ENCODE results near the gene RAD51B. TPM values are rescaled to one million over a fixed set of nuclear protein-coding genes. Genes with fewer than 3 reads are reported as not detected.
A peak's percentile ranks its signal among the peaks of the same experiment; 100 is the strongest.

The RAD51B gene
- total and polyA plus RNA-seq, 4 donors, result 2.5 to 95.0 (median 9.6) TPM

DNA sequence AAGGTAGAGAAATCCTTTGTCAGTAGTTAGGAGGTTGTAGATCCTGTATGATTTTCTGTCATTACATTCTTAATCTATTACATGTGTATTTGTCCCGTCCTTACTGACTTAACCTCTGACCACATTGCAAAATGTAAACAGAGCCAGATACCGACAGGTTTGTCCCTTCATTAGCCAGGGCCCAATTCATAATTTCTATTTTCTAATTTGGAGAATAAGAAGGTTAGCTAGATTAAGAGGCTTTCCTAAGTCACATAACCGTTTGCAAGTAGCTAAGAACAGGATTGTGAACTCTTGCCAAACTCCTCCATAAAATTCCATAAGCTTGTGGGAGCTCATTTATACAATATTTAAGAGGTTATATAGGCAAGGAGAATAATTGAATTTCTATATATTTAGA lies 352.6 kb downstream of the RAD51B start:
- Histone ChIP-seq H3K4me3 (no peak overlapping the region), H3K4me1 (ENCODE audit: control insufficient read depth in 5 of 5, insufficient read depth in 5 of 5, low read length in 5 of 5) (peaks cover 0 to 39% (median 4%) of the 10 kb centered on the region in 5 donors), H3K27me3 (ENCODE audit: control insufficient read depth in 3 of 3, insufficient read depth in 3 of 3, low read length in 2 of 3) (no peaks in the 10 kb centered on the region), H3K27ac (ENCODE audit: low read depth in 1 of 2, low read length in 1 of 2) (no peak overlapping the region), H3K9ac (ENCODE audit: insufficient read depth in 1 of 2, low read length in 2 of 2) (no peak overlapping the region), H3K36me3 (ENCODE audit: control insufficient read depth in 4 of 4, insufficient read depth in 4 of 4, low read length in 4 of 4) (no peaks in the 10 kb centered on the region), H3K9me3 (ENCODE audit: control insufficient read depth in 4 of 4, insufficient read depth in 3 of 4, low read length in 3 of 4) (no peaks in the 10 kb centered on the region)
- WGBS, 2 donors, result 70 to 83% methylated on average over 3 of the region's 3 CpGs
- DNase-seq, result peak in 2 of 3 donors; percentile 63 to 74
- TF ChIP-seq CTCF (IDR thresholded peaks at IDR 0.05; ENCODE audit: control extremely low read depth, extremely low read depth), result no peak
- ATAC-seq (ENCODE audit: insufficient read depth, low FRiP score), result no peak

DNA sequence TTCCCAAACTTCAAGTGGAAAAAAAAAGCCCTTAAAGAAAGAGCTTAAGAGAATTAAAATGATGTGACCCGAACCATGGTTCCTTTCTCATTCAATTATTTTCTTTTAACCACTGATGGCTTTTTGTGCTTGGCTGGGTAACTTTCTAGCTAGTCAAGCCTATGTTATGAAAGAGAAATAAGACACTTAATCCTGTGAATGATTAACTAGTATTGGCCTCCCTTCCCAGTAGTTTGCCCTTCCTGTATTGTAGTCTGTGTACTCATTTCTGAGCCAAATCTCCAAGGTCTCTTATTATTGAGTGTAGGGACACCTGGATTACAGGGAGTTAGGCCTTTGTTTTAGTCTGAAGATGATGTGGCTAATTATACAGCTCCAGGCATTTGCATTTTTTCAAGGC lies 353.0 kb downstream of the RAD51B start:
- ATAC-seq (ENCODE audit: insufficient read depth, low FRiP score), result peak; percentile 34
- H3K27ac ChIP-seq (ENCODE audit: low read depth in 1 of 2, low read length in 1 of 2), result no peak overlapping the region

GRCh38 chr14:68173227-68173972 lies 353.8 kb downstream of the RAD51B start:
- DNase-seq (no peak), ATAC-seq (ENCODE audit: insufficient read depth, low FRiP score) (no peak)
- WGBS, 2 donors, result 68 to 87% methylated on average over 1 of the region's 1 CpG
- no peak for TF ChIP-seq CTCF (IDR thresholded peaks at IDR 0.05; ENCODE audit: control extremely low read depth, extremely low read depth)
- H3K27me3 ChIP-seq (ENCODE audit: control insufficient read depth in 3 of 3, insufficient read depth in 3 of 3, low read length in 2 of 3), result no peaks in the 10 kb centered on the region
- H3K4me3 ChIP-seq, result no peak overlapping the region
- H3K4me1 ChIP-seq (ENCODE audit: control insufficient read depth in 5 of 5, insufficient read depth in 5 of 5, low read length in 5 of 5), result peaks cover 0 to 42% (median 4%) of the 10 kb centered on the region in 5 donors
- H3K9me3 ChIP-seq (ENCODE audit: control insufficient read depth in 4 of 4, insufficient read depth in 3 of 4, low read length in 3 of 4), result no peaks in the 10 kb centered on the region
- H3K27ac ChIP-seq (ENCODE audit: low read depth in 1 of 2, low read length in 1 of 2), result no peak overlapping the region
- no peak overlapping the region for H3K9ac ChIP-seq (ENCODE audit: insufficient read depth in 1 of 2, low read length in 2 of 2)
- H3K36me3 ChIP-seq (ENCODE audit: control insufficient read depth in 4 of 4, insufficient read depth in 4 of 4, low read length in 4 of 4), result no peaks in the 10 kb centered on the region

More for the DNA sequence above, 353.0 kb downstream of the RAD51B start:
- Histone ChIP-seq H3K9me3 (ENCODE audit: control insufficient read depth in 4 of 4, insufficient read depth in 3 of 4, low read length in 3 of 4) (no peaks in the 10 kb centered on the region), H3K4me1 (ENCODE audit: control insufficient read depth in 5 of 5, insufficient read depth in 5 of 5, low read length in 5 of 5) (peaks cover 0 to 43% (median 4%) of the 10 kb centered on the region in 5 donors), H3K36me3 (ENCODE audit: control insufficient read depth in 4 of 4, insufficient read depth in 4 of 4, low read length in 4 of 4) (no peaks in the 10 kb centered on the region), H3K27me3 (ENCODE audit: control insufficient read depth in 3 of 3, insufficient read depth in 3 of 3, low read length in 2 of 3) (no peaks in the 10 kb centered on the region), H3K9ac (ENCODE audit: insufficient read depth in 1 of 2, low read length in 2 of 2) (no peak overlapping the region), H3K4me3 (no peak overlapping the region)
- 74 to 88% methylated on average over 1 of the region's 1 CpG for WGBS, 2 donors
- peak in 2 of 3 donors; percentile 60 to 84 for DNase-seq
- no peak for TF ChIP-seq CTCF (IDR thresholded peaks at IDR 0.05; ENCODE audit: control extremely low read depth, extremely low read depth)
